Osteoblast (primary cell): ENCODE data around the gene EPS8L2. TPM values are rescaled to one million over a fixed set of nuclear protein-coding genes. Genes with fewer than 3 reads are reported as not detected.
A peak's percentile ranks its signal among the peaks of the same experiment; 100 is the strongest.

ENCODE experiments used
- DNase-seq: peaks from one replicate; pipeline ENCODE4 v3.0.0; 2011; ENCODE audit warnings: low spot score, mixed read lengths; ENCODE audit not compliant: insufficient read length; ENCODE audit errors: missing footprints
- H2AFZ ChIP-seq: 2 replicates; pipeline ENCODE4 v1.6.0; 2011; ENCODE audit warnings: mild to moderate bottlenecking, low read length
- H3K27ac ChIP-seq: 2 replicates; pipeline ENCODE4 v1.5.1; 2011; ENCODE audit warnings: mild to moderate bottlenecking, low read depth, low read length, moderate library complexity
- H3K27me3 ChIP-seq: 2 replicates; pipeline ENCODE4 v1.6.0; 2012; ENCODE audit warnings: mild to moderate bottlenecking, control low read depth, inconsistent platforms, low read length, moderate library complexity; ENCODE audit not compliant: insufficient read depth
- H3K36me3 ChIP-seq: 2 replicates; pipeline ENCODE4 v1.5.1; 2011; ENCODE audit warnings: mild to moderate bottlenecking, low read length, control low read depth, moderate library complexity; ENCODE audit not compliant: insufficient read depth
- H3K4me1 ChIP-seq: 2 replicates; pipeline ENCODE4 v1.5.1; 2011; ENCODE audit warnings: mild to moderate bottlenecking, low read length, control low read depth, moderate library complexity; ENCODE audit not compliant: insufficient read depth
- H3K4me2 ChIP-seq: 2 replicates; pipeline ENCODE4 v1.6.0; 2011; ENCODE audit warnings: mild to moderate bottlenecking, low read length; ENCODE audit not compliant: insufficient read depth
- H3K4me3 ChIP-seq: fragments of 200-600 bp; sonication (generic); 3 replicates; pipeline ENCODE4 v1.5.1; 2012; ENCODE audit warnings: mild to moderate bottlenecking, low read length, inconsistent platforms; ENCODE audit not compliant: insufficient read depth
- H3K79me2 ChIP-seq: 2 replicates; pipeline ENCODE4 v1.6.0; 2012; ENCODE audit warnings: mild to moderate bottlenecking, low read length, control low read depth, inconsistent platforms; ENCODE audit not compliant: insufficient read depth
- H3K9me3 ChIP-seq: 2 replicates; pipeline ENCODE4 v1.5.1; 2011; ENCODE audit warnings: low read depth, low read length, control low read depth
- H4K20me1 ChIP-seq: 2 replicates; pipeline ENCODE4 v1.6.0; 2012; ENCODE audit warnings: mild to moderate bottlenecking, low read length, control low read depth; ENCODE audit not compliant: insufficient read depth
- total RNA-seq: library from RNA; depleted of rRNA; stranded (reverse); fragments of >200 nt; gene quantifications from 2 replicates; pipeline ENCODE4 v1.2.3, GENCODE V29; 2012
- TF ChIP-seq, protein P1 (sequence below): IDR thresholded peaks from 2 replicates; pipeline ENCODE4 v1.5.1; 2011; ENCODE audit warnings: mild to moderate bottlenecking, low read depth, low read length, moderate library complexity; ENCODE audit errors: extremely low read depth

EPS8L2 gene
- total RNA-seq, 1 donor: 29.7 TPM

DNA sequence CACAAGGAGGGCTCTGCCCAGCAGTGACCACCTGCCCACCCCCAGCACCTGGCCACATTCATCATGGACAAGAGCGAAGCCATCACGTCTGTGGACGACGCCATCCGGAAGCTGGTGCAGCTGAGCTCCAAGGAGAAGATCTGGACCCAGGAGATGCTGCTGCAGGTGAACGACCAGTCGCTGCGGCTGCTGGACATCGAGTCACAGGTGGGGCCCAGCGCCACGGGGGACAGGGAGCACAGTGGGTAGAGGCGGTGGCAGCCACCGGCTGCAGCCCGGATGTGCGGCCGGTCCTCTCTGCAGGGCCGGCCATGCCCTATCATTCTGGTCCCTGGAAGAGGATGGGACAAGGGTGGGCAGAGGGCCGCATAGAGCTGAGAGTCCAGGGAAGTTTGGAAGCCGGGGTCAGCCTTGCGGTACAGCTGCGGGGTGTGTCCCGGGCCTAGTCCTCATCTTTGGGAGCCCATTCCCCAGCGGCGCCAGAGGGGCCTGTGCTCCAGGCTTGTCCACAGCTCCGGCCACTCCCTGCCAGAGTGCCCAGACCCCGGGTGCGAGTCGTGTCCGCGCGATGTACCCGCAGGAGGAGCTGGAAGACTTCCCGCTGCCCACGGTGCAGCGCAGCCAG is 14.1 kb downstream of the EPS8L2 start:
- no peak overlapping the region for H3K27ac ChIP-seq
- no peak overlapping the region for H2AFZ ChIP-seq
- TF ChIP-seq, protein P1, sequence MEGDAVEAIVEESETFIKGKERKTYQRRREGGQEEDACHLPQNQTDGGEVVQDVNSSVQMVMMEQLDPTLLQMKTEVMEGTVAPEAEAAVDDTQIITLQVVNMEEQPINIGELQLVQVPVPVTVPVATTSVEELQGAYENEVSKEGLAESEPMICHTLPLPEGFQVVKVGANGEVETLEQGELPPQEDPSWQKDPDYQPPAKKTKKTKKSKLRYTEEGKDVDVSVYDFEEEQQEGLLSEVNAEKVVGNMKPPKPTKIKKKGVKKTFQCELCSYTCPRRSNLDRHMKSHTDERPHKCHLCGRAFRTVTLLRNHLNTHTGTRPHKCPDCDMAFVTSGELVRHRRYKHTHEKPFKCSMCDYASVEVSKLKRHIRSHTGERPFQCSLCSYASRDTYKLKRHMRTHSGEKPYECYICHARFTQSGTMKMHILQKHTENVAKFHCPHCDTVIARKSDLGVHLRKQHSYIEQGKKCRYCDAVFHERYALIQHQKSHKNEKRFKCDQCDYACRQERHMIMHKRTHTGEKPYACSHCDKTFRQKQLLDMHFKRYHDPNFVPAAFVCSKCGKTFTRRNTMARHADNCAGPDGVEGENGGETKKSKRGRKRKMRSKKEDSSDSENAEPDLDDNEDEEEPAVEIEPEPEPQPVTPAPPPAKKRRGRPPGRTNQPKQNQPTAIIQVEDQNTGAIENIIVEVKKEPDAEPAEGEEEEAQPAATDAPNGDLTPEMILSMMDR: no peak
- no peaks in the 10 kb centered on the region for H3K79me2 ChIP-seq
- no peaks in the 10 kb centered on the region for H3K4me1 ChIP-seq
- H3K36me3 ChIP-seq: no peaks in the 10 kb centered on the region
- no peak overlapping the region for H3K4me3 ChIP-seq
- H3K4me2 ChIP-seq: no peak overlapping the region
- peak; percentile 68 for DNase-seq
- no peaks in the 10 kb centered on the region for H3K9me3 ChIP-seq
- H3K27me3 ChIP-seq: peaks cover 6% of the 10 kb centered on the region
- H4K20me1 ChIP-seq: no peaks in the 10 kb centered on the region

DNA sequence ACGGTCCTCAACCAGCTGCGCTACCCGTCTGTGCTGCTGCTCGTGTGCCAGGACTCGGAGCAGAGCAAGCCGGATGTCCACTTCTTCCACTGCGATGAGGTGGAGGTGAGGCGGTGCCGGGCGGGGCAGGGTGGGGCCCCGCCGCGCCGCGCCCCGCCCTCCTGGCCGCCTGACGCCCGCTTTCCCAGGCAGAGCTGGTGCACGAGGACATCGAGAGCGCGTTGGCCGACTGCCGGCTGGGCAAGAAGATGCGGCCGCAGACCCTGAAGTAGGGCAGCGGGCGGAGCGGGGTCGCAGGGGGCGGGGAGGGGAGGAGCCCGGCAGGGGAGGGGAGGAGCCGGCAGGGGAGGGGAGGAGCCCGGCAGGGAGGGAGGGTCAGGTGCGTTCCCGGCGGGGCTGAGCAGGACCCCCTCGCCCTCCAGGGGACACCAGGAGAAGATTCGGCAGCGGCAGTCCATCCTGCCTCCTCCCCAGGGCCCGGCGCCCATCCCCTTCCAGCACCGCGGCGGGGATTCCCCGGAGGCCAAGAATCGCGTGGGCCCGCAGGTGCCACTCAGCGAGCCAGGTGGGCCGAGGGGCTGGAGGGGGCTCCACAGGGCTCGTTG is 14.7 kb downstream of the EPS8L2 start:
- Histone ChIP-seq H3K79me2 (no peaks in the 10 kb centered on the region), H4K20me1 (no peaks in the 10 kb centered on the region), H3K36me3 (no peaks in the 10 kb centered on the region), H3K4me3 (no peak overlapping the region), H3K9me3 (no peaks in the 10 kb centered on the region), H3K4me2 (no peak overlapping the region), H3K27ac (no peak overlapping the region), H3K4me1 (no peaks in the 10 kb centered on the region), H3K27me3 (peaks cover 6% of the 10 kb centered on the region), H2AFZ (no peak overlapping the region)
- DNase-seq: peak; percentile 71
- TF ChIP-seq, protein P1: no peak

DNA sequence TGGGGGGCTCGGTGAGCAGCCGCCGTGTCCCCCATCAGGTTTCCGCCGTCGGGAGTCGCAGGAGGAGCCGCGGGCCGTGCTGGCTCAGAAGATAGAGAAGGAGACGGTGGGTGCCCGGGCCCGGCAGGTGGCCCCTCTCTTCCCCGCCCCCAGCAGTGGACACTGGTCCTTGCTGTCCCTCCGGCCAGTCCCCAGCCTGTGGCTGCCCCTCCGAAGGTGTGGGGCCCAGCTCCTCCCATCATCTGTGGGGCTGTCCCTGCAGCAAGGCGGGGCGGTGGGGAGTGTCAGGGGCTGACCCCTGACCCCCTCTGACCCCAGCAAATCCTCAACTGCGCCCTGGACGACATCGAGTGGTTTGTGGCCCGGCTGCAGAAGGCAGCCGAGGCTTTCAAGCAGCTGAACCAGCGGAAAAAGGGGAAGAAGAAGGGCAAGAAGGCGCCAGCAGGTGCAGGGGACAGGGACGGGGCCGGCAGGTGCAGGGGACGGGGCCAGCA is 15.3 kb downstream of the EPS8L2 start:
- H3K79me2 ChIP-seq: no peaks in the 10 kb centered on the region
- no peaks in the 10 kb centered on the region for H3K4me1 ChIP-seq
- no peak overlapping the region for H3K4me2 ChIP-seq
- no peaks in the 10 kb centered on the region for H3K9me3 ChIP-seq
- H3K4me3 ChIP-seq: no peak overlapping the region
- TF ChIP-seq, protein P1: no peak
- no peaks in the 10 kb centered on the region for H3K36me3 ChIP-seq
- no peak overlapping the region for H3K27ac ChIP-seq
- H2AFZ ChIP-seq: no peak overlapping the region
- H4K20me1 ChIP-seq: no peaks in the 10 kb centered on the region
- H3K27me3 ChIP-seq: peaks cover 6% of the 10 kb centered on the region
- DNase-seq: peak; percentile 79

DNA sequence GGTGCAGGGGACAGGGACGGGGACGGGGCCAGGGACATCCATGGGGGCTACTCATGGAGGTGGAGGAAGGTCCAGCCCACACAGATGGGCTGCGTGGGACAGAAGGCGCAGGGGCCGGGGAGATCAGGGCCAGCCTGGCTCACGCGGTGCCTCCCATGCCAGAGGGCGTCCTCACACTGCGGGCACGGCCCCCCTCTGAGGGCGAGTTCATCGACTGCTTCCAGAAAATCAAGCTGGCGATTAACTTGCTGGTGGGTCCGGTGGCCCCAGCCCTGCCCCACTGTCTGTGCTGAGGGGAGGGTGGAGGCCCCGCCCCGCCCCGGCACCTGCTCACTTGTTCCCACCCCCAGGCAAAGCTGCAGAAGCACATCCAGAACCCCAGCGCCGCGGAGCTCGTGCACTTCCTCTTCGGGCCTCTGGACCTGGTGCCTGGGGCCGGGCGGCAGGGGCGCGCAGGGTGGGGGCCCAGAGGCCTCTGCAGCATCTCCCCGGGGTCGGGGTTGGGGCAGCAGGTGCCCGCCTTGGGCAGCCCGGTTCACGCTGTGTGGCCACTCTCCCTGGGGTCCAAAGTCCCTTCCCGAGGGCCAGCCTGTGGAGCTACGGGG is 15.8 kb downstream of the EPS8L2 start:
- TF ChIP-seq, protein P1: no peak
- Histone ChIP-seq H3K27me3 (peaks cover 6% of the 10 kb centered on the region), H3K4me1 (no peaks in the 10 kb centered on the region), H2AFZ (no peak overlapping the region), H3K9me3 (no peaks in the 10 kb centered on the region), H3K36me3 (no peaks in the 10 kb centered on the region), H3K4me3 (no peak overlapping the region), H3K27ac (no peak overlapping the region), H3K4me2 (no peak overlapping the region), H4K20me1 (no peaks in the 10 kb centered on the region), H3K79me2 (no peaks in the 10 kb centered on the region)
- DNase-seq: peak; percentile 69
